AG04449 (cell line): Measurements from ENCODE around the gene KRTAP10-2.

ENCODE experiments used
- CTCF ChIA-PET: fragments of 350-600 bp; formaldehyde crosslinking; extraction: SDS; loops from one replicate; lab custom pipeline; 2021; ENCODE audit warnings: antibody characterized with exemption; lab: Yijun Ruan, JAX
- POLR2A ChIA-PET: fragments of 400-600, 350-600 bp; formaldehyde crosslinking; extraction: SDS; loops from one replicate; lab custom pipeline; 2020; ENCODE audit warnings: antibody characterized with exemption, inconsistent platforms; lab: Yijun Ruan, JAX
- DNase-seq: peaks from one replicate; pipeline ENCODE4 v3.0.0-alpha.2; 2010; ENCODE audit warnings: low read depth, low spot score
- H3K4me3 ChIP-seq: 2 replicates; pipeline ENCODE4 v1.5.1; 2011; ENCODE audit warnings: low read depth, mild to moderate bottlenecking, control low read depth, low read length
- CTCF ChIP-seq: IDR thresholded peaks from one replicate; pipeline ENCODE4 v1.5.1; 2011; ENCODE audit warnings: mild to moderate bottlenecking, moderate library complexity, low read length, control low read depth, inconsistent platforms; ENCODE audit not compliant: insufficient read depth; ENCODE audit errors: missing control alignments

Gene KRTAP10-2

GRCh38 chr21:44590311-44590721, 39.0 kb upstream of the KRTAP10-2 start:
- H3K4me3 ChIP-seq, result no peak overlapping the region
- no peak for TF ChIP-seq CTCF
- ChIA-PET POLR2A (no interaction called here), CTCF (no interaction called here)
- DNase-seq, result no peak

GRCh38 chr21:44589586-44590305, 38.4 kb upstream of the KRTAP10-2 start:
- ChIA-PET CTCF (no interaction called here), POLR2A (no interaction called here)
- TF ChIP-seq CTCF, result no peak
- no peak overlapping the region for H3K4me3 ChIP-seq
- no peak for DNase-seq

- no peak overlapping the region for H3K4me3 ChIP-seq
- ChIA-PET POLR2A (no interaction called here), CTCF (no interaction called here)
- no peak for DNase-seq
- no peak for TF ChIP-seq CTCF
These were observed 37.8 kb upstream of the KRTAP10-2 start for GRCh38 chr21:44589094-44589493.

GRCh38 chr21:44585892-44586291, 34.6 kb upstream of the KRTAP10-2 start:
- no peak for TF ChIP-seq CTCF
- no peak overlapping the region for H3K4me3 ChIP-seq
- DNase-seq, result no peak
- ChIA-PET POLR2A (no interaction called here), CTCF (no interaction called here)

- ChIA-PET CTCF (no interaction called here), POLR2A (no interaction called here)
These were observed 32.5 kb upstream of the KRTAP10-2 start for GRCh38 chr21:44583800-44584147.

More at GRCh38 chr21:44583800-44584147, 32.5 kb upstream of the KRTAP10-2 start:
- no peak for DNase-seq
- no peak for TF ChIP-seq CTCF
- H3K4me3 ChIP-seq, result no peak overlapping the region
